Activated CD8-positive, alpha-beta memory T cell treated with anti-CD3 and anti-CD28 coated beads, Interleukin-2, amount 10 ng/mL, durations not matched to agents 7 days and 5 days (primary cell): ENCODE results near the gene ADGRG6. TPM values are rescaled to one million over a fixed set of nuclear protein-coding genes. Genes with fewer than 3 reads are reported as not detected.
A peak's percentile ranks its signal among the peaks of the same experiment; 100 is the strongest.

Experiments
- ATAC-seq: fragments of 150-1000 bp; cut with Tn5 transposase; one replicate; pipeline ENCODE4 v1.10.0; 2021; ENCODE audit warnings: moderate library complexity
- CTCF ChIA-PET: fragments of 350-600 bp; sonication (Branson Sonifier 250); formaldehyde crosslinking; loops from one replicate; lab custom pipeline; 2021; ENCODE audit warnings: antibody characterized with exemption; lab: Charles Lee
- DNase-seq: peaks from one replicate; pipeline ENCODE4 v3.0.0-alpha.2; 2020
- H3K27ac Mint-ChIP-seq: one replicate; pipeline ENCODE4 v1.8.0; 2021; ENCODE audit warnings: mild to moderate bottlenecking, mixed read lengths
- H3K27me3 Mint-ChIP-seq: one replicate; pipeline ENCODE4 v1.8.0; 2021; ENCODE audit warnings: mixed read lengths
- H3K36me3 Mint-ChIP-seq: one replicate; pipeline ENCODE4 v1.8.0; 2021; ENCODE audit warnings: mild to moderate bottlenecking, mixed read lengths
- H3K4me1 Mint-ChIP-seq: one replicate; pipeline ENCODE4 v1.8.0; 2021; ENCODE audit warnings: mixed read lengths
- H3K4me3 Mint-ChIP-seq: one replicate; pipeline ENCODE4 v1.8.0; 2021; ENCODE audit warnings: mild to moderate bottlenecking, moderate library complexity, mixed read lengths
- H3K9me3 Mint-ChIP-seq: one replicate; pipeline ENCODE4 v1.8.0; 2022; ENCODE audit warnings: low read depth, mixed read lengths
- total RNA-seq, 2 experiments: library from RNA; stranded (reverse); gene quantifications; one replicate each; pipeline ENCODE4 v1.2.3, GENCODE V29; 2021

Gene ADGRG6
- under 1 TPM; 0.26 to 0.52 TPM for total RNA-seq

DNA sequence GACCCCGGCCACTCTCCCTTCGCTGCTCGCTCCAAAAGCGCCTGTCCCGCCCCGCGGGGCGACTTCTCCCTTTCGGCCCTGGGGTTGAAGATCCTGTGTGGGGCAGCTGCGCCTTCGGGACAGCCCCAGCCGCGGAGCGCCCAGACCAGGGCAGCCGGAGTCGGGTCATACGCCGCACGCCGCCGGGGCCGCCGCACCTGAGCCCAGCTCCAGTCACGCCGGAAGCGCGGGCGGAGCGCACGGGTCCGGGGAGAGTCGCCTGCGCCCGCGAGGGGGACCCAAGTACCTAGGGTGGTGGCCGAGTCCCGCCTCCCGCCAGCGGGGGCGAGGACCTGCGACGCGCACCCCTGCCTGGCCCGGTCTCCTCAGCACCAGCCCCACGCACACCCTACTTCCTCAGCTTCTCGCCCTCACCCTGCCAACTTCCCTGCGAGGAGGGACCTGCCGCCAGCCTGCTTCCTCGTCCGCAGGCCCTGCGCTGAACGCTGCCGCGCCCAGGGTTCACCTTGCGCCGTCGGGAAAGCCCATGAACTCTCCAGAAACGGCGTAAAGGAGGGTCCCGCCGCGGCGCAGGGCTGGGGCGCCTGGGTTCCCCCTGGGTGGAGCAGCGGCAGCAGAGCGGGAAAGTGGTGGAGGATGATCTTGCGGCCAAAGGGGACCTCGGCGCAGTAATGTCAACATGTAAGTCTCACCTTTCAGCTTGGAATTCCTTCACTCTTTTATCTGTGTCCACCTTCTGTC lies at the start of gene ADGRG6:
Gene ADGRG6 (plus strand): TSS at position 357 of the 741 bp plus-strand sequence. CDS start 323 bp downstream, at position 680.
- Mint-ChIP-seq H3K9me3 (no peaks in the 10 kb centered on the region), H3K27ac (no peak within 1 kb of the TSS), H3K36me3 (no peaks in the 10 kb centered on the region), H3K4me3 (peak within 1 kb of the TSS; percentile 71), H3K27me3 (peaks cover 48% of the 10 kb centered on the region), H3K4me1 (peaks cover 8% of the 10 kb centered on the region)
- DNase-seq, result peak; percentile 45
- CTCF ChIA-PET, result no interaction called here
- ATAC-seq, result peak; percentile 87

DNA sequence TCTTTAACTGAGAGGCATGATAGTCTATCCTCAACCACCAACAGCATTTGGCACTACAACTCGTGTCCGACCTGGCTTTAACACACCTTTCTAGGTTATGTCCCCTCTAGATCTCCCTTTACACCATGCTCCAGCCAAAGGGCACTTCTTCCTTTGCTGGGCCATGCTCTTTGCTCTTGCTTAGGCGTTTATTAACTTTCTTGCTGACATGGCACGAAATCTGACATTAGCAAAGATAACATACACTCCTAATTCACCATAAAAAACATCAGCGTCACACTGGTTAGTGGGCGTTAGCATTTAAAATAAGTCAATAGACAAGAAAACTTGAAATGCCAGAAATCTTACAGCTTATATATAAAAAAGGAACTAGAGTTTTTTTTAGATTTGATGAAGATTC lies 47.3 kb upstream of the ADGRG6 start:
- Mint-ChIP-seq H3K4me1 (no peaks in the 10 kb centered on the region), H3K9me3 (no peaks in the 10 kb centered on the region), H3K27me3 (no peaks in the 10 kb centered on the region), H3K27ac (no peak overlapping the region), H3K36me3 (no peaks in the 10 kb centered on the region), H3K4me3 (no peak overlapping the region)
- DNase-seq, result no peak
- ATAC-seq, result no peak
- CTCF ChIA-PET, result no interaction called here

DNA sequence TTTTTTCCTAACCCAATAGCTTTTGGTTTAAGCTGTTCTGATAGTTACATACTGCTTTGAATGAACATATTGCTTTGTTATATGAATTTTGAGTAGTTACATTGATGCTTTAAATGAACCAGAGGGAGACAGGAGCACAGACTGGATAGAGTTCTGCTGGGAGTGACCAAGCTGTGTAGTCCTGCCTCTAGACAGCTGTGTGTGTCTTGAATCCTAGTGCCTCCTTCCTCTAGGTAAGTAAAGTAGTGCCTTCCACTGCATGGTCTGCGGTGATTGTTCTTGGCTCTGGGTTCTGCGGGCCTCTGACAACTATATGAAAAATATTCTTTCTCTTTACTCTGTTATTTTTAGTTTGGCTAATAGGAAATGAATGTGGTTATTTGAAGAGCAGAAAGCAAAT lies 46.0 kb upstream of the ADGRG6 start:
- H3K4me1 Mint-ChIP-seq, result no peaks in the 10 kb centered on the region
- H3K9me3 Mint-ChIP-seq, result no peaks in the 10 kb centered on the region
- H3K27me3 Mint-ChIP-seq, result peaks cover 2% of the 10 kb centered on the region
- CTCF ChIA-PET, result interaction anchor here (0.9 kb wide), 1 partner anchor 29 kb away, joined by 3 read pairs; no protein-coding TSS in a partner anchor
- no peaks in the 10 kb centered on the region for H3K36me3 Mint-ChIP-seq
- no peak overlapping the region for H3K27ac Mint-ChIP-seq
- ATAC-seq, result no peak
- H3K4me3 Mint-ChIP-seq, result no peak overlapping the region
- DNase-seq, result no peak

DNA sequence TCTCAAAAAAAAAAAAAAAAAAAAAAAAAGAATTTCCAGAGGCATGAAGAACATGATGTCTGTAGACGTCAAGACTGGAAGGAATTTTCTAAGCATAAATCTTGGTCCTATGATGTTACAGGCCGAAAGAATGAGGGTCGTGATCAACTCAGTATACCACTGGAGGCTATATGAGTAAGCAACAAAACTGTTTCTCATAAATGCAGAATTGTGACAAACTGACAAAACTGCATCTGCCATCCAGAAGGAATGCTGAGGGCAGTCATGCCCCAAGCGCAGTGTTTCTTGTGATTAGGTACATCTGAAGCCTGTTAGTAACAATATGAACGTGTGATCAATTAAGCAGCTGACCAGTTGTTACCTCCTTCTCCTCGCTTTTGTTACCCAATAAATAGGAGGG lies 43.5 kb upstream of the ADGRG6 start:
- H3K4me1 Mint-ChIP-seq, result no peaks in the 10 kb centered on the region
- H3K4me3 Mint-ChIP-seq, result no peak overlapping the region
- H3K36me3 Mint-ChIP-seq, result no peaks in the 10 kb centered on the region
- no peaks in the 10 kb centered on the region for H3K9me3 Mint-ChIP-seq
- peaks cover 2% of the 10 kb centered on the region for H3K27me3 Mint-ChIP-seq
- H3K27ac Mint-ChIP-seq, result no peak overlapping the region
- no peak for ATAC-seq
- DNase-seq, result no peak
- CTCF ChIA-PET, result no interaction called here

DNA sequence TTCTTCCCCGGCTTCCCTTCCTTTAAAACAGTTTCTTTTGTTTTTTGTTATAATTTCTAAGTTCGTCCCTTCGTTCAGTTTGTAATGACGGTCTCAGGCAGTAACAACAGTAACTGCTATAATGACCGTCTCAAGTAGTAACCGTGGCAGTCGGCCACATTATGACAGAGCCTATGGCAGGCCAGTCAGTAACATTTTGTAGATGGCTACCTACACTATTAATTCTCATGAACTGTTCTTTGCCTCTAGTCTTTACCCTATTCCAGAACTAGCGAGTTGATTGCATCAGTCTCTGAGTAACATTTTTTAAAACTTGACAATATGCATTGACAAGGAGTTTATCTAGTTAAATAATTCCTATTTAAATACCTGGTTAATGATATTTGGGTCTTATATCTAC lies 43.0 kb upstream of the ADGRG6 start:
- H3K4me1 Mint-ChIP-seq, result no peaks in the 10 kb centered on the region
- no peak for DNase-seq
- CTCF ChIA-PET, result no interaction called here
- no peaks in the 10 kb centered on the region for H3K36me3 Mint-ChIP-seq
- no peak for ATAC-seq
- no peak overlapping the region for H3K4me3 Mint-ChIP-seq
- no peak overlapping the region for H3K27ac Mint-ChIP-seq
- peaks cover 2% of the 10 kb centered on the region for H3K27me3 Mint-ChIP-seq
- H3K9me3 Mint-ChIP-seq, result no peaks in the 10 kb centered on the region

DNA sequence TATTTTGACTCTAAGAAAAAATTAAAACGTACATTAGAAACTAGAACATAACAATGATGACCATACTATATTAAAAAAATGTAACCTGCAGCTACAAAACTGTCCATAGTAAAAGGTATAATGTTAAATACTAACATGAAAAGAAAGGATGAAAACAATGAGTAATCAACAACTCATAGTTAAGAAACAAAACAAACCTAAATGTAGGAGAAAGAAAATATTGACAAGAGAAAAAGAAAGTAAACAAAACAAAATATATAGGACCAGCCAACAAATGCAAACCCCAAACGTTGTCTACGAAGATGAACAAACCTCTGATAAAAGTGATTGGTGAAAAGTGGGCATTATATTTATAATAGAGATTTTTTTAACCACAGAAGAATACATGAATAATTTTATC lies 41.1 kb upstream of the ADGRG6 start:
- no peaks in the 10 kb centered on the region for H3K9me3 Mint-ChIP-seq
- H3K4me1 Mint-ChIP-seq, result no peaks in the 10 kb centered on the region
- no peak overlapping the region for H3K27ac Mint-ChIP-seq
- H3K36me3 Mint-ChIP-seq, result no peaks in the 10 kb centered on the region
- H3K4me3 Mint-ChIP-seq, result no peak overlapping the region
- DNase-seq (no peak), ATAC-seq (no peak)
- CTCF ChIA-PET, result no interaction called here
- H3K27me3 Mint-ChIP-seq, result peaks cover 4% of the 10 kb centered on the region

DNA sequence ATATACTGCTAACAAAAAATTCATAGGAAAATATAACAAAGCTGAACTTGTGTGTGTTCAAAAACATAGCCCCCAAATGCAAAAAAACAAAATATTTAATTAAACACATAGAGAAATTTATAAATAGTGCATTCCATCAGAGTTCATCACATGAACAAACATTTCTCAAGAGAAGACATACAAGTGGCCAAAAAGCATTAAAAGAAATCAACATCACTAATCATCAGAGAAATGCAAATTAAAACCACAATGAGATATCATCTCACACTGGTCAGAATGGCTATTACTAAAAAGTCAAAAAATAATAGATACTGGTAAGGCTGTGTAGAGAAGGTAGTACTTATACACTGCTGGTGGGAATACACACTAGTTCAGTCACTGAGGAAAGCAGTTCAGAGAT lies 39.6 kb upstream of the ADGRG6 start:
- Mint-ChIP-seq H3K27ac (no peak overlapping the region), H3K36me3 (no peaks in the 10 kb centered on the region), H3K9me3 (no peaks in the 10 kb centered on the region), H3K4me1 (no peaks in the 10 kb centered on the region), H3K4me3 (no peak overlapping the region), H3K27me3 (peaks cover 4% of the 10 kb centered on the region)
- ATAC-seq (no peak), DNase-seq (no peak)
- CTCF ChIA-PET, result no interaction called here

DNA sequence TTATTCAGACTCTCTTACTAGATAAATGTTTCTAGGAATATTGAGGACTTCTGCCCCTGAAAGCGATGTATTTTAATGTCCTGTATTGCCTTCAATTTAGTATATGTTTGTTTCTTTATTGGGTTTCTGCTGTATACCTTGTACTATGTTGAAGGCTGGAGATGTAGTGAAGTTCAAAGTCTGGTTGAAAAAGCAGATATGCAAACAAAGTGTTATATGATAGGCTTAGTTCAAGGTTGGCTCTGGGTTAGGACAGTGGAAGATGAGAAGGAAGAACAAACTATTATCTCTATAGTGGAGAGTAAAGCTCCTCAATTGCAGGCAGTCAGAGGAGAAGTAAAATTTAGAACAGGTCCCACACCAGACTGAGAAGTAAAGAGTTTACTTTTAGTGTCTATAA lies 36.3 kb upstream of the ADGRG6 start:
- CTCF ChIA-PET, result interaction anchor here (0.6 kb wide), 1 partner anchor 12 kb away, joined by 3 read pairs; no protein-coding TSS in a partner anchor

DNA sequence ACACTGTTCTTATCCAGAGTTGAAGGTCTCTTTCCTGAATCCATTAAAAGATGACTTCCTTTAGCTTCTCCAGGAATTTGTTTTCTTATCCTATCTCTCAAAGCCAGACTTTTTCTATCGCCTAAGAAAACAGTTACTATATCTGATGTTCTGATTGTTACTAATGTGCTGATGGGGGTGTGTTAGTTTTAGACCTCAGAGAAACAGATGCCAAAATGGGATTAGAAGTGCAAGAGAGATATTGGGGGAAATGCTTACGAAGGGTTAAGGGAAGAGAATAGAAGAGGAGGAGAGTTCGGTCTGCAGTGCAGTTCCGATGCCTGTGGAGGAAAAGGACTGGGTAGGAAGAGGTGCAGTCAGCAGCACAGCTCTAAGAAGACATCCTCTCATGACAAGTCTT lies 35.7 kb upstream of the ADGRG6 start:
- no peak overlapping the region for H3K27ac Mint-ChIP-seq
- H3K36me3 Mint-ChIP-seq, result no peaks in the 10 kb centered on the region
- no peaks in the 10 kb centered on the region for H3K9me3 Mint-ChIP-seq
- H3K4me1 Mint-ChIP-seq, result no peaks in the 10 kb centered on the region
- ATAC-seq, result no peak
- CTCF ChIA-PET, result no interaction called here
- peaks cover 2% of the 10 kb centered on the region for H3K27me3 Mint-ChIP-seq
- DNase-seq, result no peak
- H3K4me3 Mint-ChIP-seq, result no peak overlapping the region

More for the DNA sequence above, 36.3 kb upstream of the ADGRG6 start:
- DNase-seq (no peak), ATAC-seq (no peak)
- H3K27ac Mint-ChIP-seq, result no peak overlapping the region
- peaks cover 4% of the 10 kb centered on the region for H3K27me3 Mint-ChIP-seq
- H3K4me3 Mint-ChIP-seq, result no peak overlapping the region
- H3K4me1 Mint-ChIP-seq, result no peaks in the 10 kb centered on the region
- H3K9me3 Mint-ChIP-seq, result no peaks in the 10 kb centered on the region
- H3K36me3 Mint-ChIP-seq, result no peaks in the 10 kb centered on the region

DNA sequence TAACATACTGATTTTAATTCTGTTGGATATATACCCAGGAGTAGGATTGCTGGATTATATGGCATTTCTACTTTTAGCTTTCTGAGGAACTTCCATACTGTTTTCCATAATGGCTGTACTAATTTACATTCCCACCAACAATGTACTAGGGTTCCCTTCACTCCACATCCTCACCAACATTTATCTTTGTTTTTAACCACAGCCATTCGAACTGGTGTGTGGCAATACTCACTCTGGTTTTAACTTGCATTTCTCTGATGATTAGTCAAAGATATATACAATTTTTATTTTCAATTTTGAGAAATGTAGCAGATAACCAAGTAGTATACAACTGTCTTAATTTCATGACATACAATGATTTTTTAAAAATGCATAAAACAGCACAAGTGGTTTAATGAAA lies 30.3 kb upstream of the ADGRG6 start:
- Mint-ChIP-seq H3K27ac (no peak overlapping the region), H3K9me3 (no peaks in the 10 kb centered on the region), H3K4me3 (no peak overlapping the region), H3K27me3 (peaks cover 7% of the 10 kb centered on the region), H3K36me3 (no peaks in the 10 kb centered on the region), H3K4me1 (no peaks in the 10 kb centered on the region)
- no peak for ATAC-seq
- CTCF ChIA-PET, result no interaction called here
- DNase-seq, result no peak

DNA sequence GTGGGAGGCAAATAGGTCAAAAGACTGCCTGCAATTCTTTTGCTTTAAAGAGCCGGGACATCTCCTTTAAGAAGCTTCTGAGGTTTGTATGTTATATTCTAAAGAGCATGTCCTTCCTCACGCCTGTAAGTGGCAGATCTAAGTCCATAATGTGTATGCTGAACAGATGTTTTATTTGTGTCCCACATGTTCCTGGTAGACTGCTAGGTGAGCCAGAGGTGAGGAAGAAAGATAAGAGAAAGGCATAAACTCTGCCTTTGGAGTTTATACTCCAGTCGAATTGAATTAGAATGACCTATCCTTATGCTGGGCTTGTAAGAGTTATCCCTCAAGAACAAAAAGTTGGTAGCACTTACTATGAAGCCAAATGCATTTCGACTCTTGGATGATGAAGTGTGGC lies 27.2 kb upstream of the ADGRG6 start:
- Mint-ChIP-seq H3K4me3 (no peak overlapping the region), H3K27me3 (peaks cover 11% of the 10 kb centered on the region), H3K4me1 (no peaks in the 10 kb centered on the region), H3K36me3 (no peaks in the 10 kb centered on the region), H3K9me3 (no peaks in the 10 kb centered on the region), H3K27ac (no peak overlapping the region)
- CTCF ChIA-PET, result no interaction called here
- ATAC-seq (no peak), DNase-seq (no peak)

DNA sequence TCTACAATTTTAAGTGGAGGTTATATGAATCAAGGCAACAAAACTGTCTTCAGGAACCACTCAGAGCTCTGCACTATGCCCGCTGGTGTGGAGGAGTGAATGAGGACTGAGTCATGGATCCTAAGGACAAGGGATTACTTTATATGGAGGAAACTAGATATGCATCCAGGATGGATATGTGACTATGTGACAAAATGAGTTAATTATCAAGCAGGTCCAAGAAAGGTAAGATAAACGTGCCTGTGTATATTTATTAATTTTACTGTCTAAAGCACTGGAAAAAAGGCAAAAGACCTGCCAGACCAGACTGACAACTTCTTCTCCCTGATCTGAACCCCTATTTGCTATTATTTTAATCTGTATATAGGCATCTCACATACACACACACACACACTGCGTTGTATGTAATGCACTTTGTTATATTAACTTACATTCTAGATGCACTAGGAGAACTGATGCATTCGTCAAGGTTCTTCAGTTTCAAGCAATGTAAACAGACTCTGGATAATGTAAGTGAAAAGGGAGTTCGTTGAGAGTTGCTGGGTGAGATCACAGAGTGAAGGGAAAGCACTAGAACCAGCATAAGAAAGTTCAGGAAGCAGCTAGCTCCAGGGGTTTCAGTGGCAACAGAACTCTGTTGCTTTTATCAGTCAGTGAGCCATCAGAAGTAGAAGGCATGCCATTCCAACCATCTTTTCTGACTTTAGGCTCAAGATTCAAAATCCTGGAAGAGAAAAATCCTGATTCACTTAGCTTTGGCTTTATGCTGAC lies 26.4 kb upstream of the ADGRG6 start:
- ATAC-seq (no peak), DNase-seq (no peak)
- H3K4me3 Mint-ChIP-seq, result no peak overlapping the region
- CTCF ChIA-PET, result no interaction called here
- no peak overlapping the region for H3K27ac Mint-ChIP-seq
- H3K36me3 Mint-ChIP-seq, result no peaks in the 10 kb centered on the region
- H3K9me3 Mint-ChIP-seq, result no peaks in the 10 kb centered on the region
- H3K27me3 Mint-ChIP-seq, result peaks cover 11% of the 10 kb centered on the region
- H3K4me1 Mint-ChIP-seq, result no peaks in the 10 kb centered on the region

DNA sequence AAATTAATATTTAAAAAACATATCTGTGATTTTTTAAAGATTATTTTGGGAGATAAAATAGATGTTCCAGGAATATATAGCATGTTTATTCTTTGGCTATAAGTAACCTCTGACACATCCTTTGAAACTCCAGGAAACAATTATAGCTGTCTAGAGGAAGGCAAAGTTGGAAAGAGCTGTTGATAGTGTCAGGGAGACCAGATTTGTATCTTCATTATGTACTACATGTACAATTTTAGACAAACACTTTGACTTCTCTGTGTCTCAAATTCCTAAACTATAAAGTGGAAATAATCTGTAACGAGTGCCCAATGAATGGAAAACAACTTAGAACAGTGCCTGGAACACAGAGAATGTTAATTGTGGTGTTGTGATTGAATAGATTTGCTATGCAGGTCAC lies 25.6 kb upstream of the ADGRG6 start:
- Mint-ChIP-seq H3K27me3 (peaks cover 11% of the 10 kb centered on the region), H3K36me3 (no peaks in the 10 kb centered on the region), H3K4me3 (no peak overlapping the region), H3K9me3 (no peaks in the 10 kb centered on the region), H3K4me1 (no peaks in the 10 kb centered on the region), H3K27ac (no peak overlapping the region)
- no peak for ATAC-seq
- no peak for DNase-seq
- CTCF ChIA-PET, result no interaction called here
